ENCODE measurements around the gene OPRPN. TPM values are rescaled to one million over a fixed set of nuclear protein-coding genes. Genes with fewer than 3 reads are reported as not detected.

OPRPN gene
- total RNA-seq, result not detected
- not detected for polyA plus RNA-seq

DNA sequence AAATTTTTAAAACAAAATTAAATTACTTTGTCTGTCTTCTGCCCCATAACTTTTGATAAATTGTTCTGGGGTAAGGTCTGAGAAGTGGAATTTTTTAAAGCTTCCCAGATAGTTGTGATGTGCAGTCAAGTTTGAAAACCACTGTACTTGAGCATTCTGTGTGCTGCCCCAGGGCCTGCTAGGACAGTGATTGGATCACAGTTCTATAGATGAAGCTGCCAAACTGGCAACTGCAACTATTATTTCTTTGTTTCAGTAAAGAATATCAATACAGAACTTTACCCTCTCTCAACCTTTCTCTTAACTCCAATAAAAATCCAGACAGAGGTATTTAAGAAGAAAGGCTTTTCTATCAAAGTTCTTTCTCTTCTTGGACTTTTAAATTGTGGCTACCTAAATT lies at the start of gene OPRPN:
Gene OPRPN (plus strand): TSS at position 361 of the 400 bp plus-strand sequence. CDS start 1,346 bp downstream, outside the sequence.
- ChIA-PET POLR2A (no interaction called here), CTCF (no interaction called here)
- Mint-ChIP-seq H3K27ac (no peak within 1 kb of the TSS), H3K4me3 (no peak within 1 kb of the TSS), H3K36me3 (no peaks in the 10 kb centered on the region), H3K9me3 (no peaks in the 10 kb centered on the region), H3K27me3 (no peaks in the 10 kb centered on the region), H3K4me1 (no peaks in the 10 kb centered on the region)
- Histone ChIP-seq H3K9me3 (ENCODE audit: low read length) (no peaks in the 10 kb centered on the region), H3K27ac (ENCODE audit: low read depth, low read length) (no peak within 1 kb of the TSS), H3K4me3 (ENCODE audit: low read length) (no peak within 1 kb of the TSS), H3K4me1 (ENCODE audit: insufficient read depth, low read length) (no peaks in the 10 kb centered on the region), H3K36me3 (ENCODE audit: insufficient read depth, low read length) (no peaks in the 10 kb centered on the region), H3K27me3 (ENCODE audit: insufficient read depth, low read length, poor library complexity, severe bottlenecking) (no peaks in the 10 kb centered on the region)
- no peak for DNase-seq

- no peaks in the 10 kb centered on the region for H3K4me1 Mint-ChIP-seq
- DNase-seq, result no peak
- POLR2A ChIA-PET, result no interaction called here
- no peaks in the 10 kb centered on the region for H3K27me3 ChIP-seq (ENCODE audit: insufficient read depth, low read length, poor library complexity, severe bottlenecking)
- no peak overlapping the region for H3K4me3 Mint-ChIP-seq
- H3K9me3 ChIP-seq (ENCODE audit: low read length), result no peaks in the 10 kb centered on the region
- no peak overlapping the region for H3K27ac ChIP-seq (ENCODE audit: low read depth, low read length)
- H3K36me3 ChIP-seq (ENCODE audit: insufficient read depth, low read length), result no peaks in the 10 kb centered on the region
- H3K4me1 ChIP-seq (ENCODE audit: insufficient read depth, low read length), result no peaks in the 10 kb centered on the region
- CTCF ChIA-PET, result no interaction called here
- H3K9me3 Mint-ChIP-seq, result peaks cover 0 to 3% (median 2%) of the 10 kb centered on the region in 5 donors
- H3K27me3 Mint-ChIP-seq, result peaks cover 0 to 2% of the 10 kb centered on the region in 2 donors
- H3K4me3 ChIP-seq (ENCODE audit: low read length), result no peak overlapping the region
- H3K27ac Mint-ChIP-seq, result no peak overlapping the region
- peaks cover 0 to 4% (median 0%) of the 10 kb centered on the region in 3 donors for H3K36me3 Mint-ChIP-seq
Measured at GRCh38 chr4:70356185-70356584, 41.6 kb upstream of the OPRPN start.

DNA sequence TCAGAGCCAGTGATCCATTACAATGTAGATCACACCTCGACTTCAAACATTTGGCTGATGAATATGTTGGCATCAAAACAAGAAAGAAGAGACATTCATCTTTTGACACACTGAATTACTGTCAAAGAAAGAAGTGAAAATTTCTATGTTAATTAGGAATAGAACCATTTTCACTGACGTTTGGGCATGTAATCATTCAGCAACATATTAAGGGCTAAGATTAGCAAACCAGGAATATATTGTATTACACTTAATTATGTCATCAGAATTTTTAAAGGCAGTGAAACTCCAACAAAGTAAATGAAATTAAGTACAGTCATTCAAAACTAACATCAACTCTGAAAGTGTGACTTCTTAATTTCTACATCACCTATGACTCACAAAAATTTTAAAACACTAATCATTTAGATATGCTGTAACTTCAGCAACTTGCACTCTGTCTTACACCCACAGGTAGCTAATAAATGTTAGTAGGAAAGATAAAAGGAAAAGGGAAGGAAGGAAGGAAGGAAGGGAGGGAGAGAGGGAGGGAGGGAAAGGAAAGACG lies 38.6 kb upstream of the OPRPN start:
- no peaks in the 10 kb centered on the region for H3K9me3 ChIP-seq (ENCODE audit: low read length)
- CTCF ChIA-PET, result no interaction called here
- peaks cover 0 to 2% of the 10 kb centered on the region in 2 donors for H3K27me3 Mint-ChIP-seq
- H3K27me3 ChIP-seq (ENCODE audit: insufficient read depth, low read length, poor library complexity, severe bottlenecking), result no peaks in the 10 kb centered on the region
- H3K4me3 Mint-ChIP-seq, result no peak overlapping the region
- no peak overlapping the region for H3K27ac ChIP-seq (ENCODE audit: low read depth, low read length)
- no peaks in the 10 kb centered on the region for H3K4me1 ChIP-seq (ENCODE audit: insufficient read depth, low read length)
- no peaks in the 10 kb centered on the region for H3K36me3 Mint-ChIP-seq
- no peaks in the 10 kb centered on the region for H3K36me3 ChIP-seq (ENCODE audit: insufficient read depth, low read length)
- no peak for DNase-seq
- no peak overlapping the region for H3K4me3 ChIP-seq (ENCODE audit: low read length)
- POLR2A ChIA-PET, result no interaction called here
- no peaks in the 10 kb centered on the region for H3K4me1 Mint-ChIP-seq
- H3K9me3 Mint-ChIP-seq, result peaks cover 0 to 2% (median 0%) of the 10 kb centered on the region in 5 donors
- no peak overlapping the region for H3K27ac Mint-ChIP-seq

DNA sequence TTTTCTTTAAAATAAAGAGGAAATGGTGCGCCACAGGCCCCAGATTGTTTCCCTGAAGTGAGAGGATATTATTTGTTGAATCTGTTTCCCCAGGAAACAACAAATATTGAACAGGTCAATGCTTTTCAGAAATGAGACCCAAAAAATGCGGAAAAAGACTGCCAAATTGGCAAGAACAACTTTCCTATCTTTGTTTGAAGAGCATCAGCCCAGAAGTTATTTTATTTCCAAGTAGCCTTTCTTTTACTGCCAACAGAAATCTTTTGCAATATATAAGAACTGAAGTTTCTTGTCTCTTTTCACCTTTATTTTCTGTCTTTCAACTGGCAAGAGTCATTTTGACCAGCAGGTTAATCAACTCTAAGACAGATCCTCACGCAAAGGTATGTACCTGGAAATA lies 37.3 kb upstream of the OPRPN start, which contains the start of gene SMR3A:
Gene SMR3A (plus strand): TSS at position 301 of the 400 bp plus-strand sequence. CDS start 1,356 bp downstream, outside the sequence.
- no peak within 1 kb of the TSS for H3K4me3 ChIP-seq (ENCODE audit: low read length)
- no peaks in the 10 kb centered on the region for H3K27me3 ChIP-seq (ENCODE audit: insufficient read depth, low read length, poor library complexity, severe bottlenecking)
- no peak within 1 kb of the TSS for H3K27ac ChIP-seq (ENCODE audit: low read depth, low read length)
- Mint-ChIP-seq H3K36me3 (no peaks in the 10 kb centered on the region), H3K27me3 (peaks cover 0 to 2% of the 10 kb centered on the region in 2 donors), H3K4me1 (no peaks in the 10 kb centered on the region), H3K9me3 (no peaks in the 10 kb centered on the region), H3K27ac (no peak within 1 kb of the TSS), H3K4me3 (no peak within 1 kb of the TSS)
- DNase-seq, result no peak
- no peaks in the 10 kb centered on the region for H3K4me1 ChIP-seq (ENCODE audit: insufficient read depth, low read length)
- POLR2A ChIA-PET, result no interaction called here
- H3K9me3 ChIP-seq (ENCODE audit: low read length), result no peaks in the 10 kb centered on the region
- CTCF ChIA-PET, result no interaction called here
- H3K36me3 ChIP-seq (ENCODE audit: insufficient read depth, low read length), result no peaks in the 10 kb centered on the region

- H3K27ac Mint-ChIP-seq, result no peak overlapping the region
- no peak overlapping the region for H3K4me3 ChIP-seq (ENCODE audit: low read length)
- no peak overlapping the region for H3K27ac ChIP-seq (ENCODE audit: low read depth, low read length)
- POLR2A ChIA-PET, result no interaction called here
- no peak overlapping the region for H3K4me3 Mint-ChIP-seq
- no peaks in the 10 kb centered on the region for H3K9me3 Mint-ChIP-seq
- H3K27me3 ChIP-seq (ENCODE audit: insufficient read depth, low read length, poor library complexity, severe bottlenecking), result no peaks in the 10 kb centered on the region
- no peak for DNase-seq
- no peaks in the 10 kb centered on the region for H3K4me1 Mint-ChIP-seq
- H3K4me1 ChIP-seq (ENCODE audit: insufficient read depth, low read length), result no peaks in the 10 kb centered on the region
- no peaks in the 10 kb centered on the region for H3K36me3 ChIP-seq (ENCODE audit: insufficient read depth, low read length)
- H3K27me3 Mint-ChIP-seq, result no peaks in the 10 kb centered on the region
- H3K36me3 Mint-ChIP-seq, result no peaks in the 10 kb centered on the region
- H3K9me3 ChIP-seq (ENCODE audit: low read length), result no peaks in the 10 kb centered on the region
- CTCF ChIA-PET, result no interaction called here
Measured at GRCh38 chr4:70364002-70364401, 33.7 kb upstream of the OPRPN start.

DNA sequence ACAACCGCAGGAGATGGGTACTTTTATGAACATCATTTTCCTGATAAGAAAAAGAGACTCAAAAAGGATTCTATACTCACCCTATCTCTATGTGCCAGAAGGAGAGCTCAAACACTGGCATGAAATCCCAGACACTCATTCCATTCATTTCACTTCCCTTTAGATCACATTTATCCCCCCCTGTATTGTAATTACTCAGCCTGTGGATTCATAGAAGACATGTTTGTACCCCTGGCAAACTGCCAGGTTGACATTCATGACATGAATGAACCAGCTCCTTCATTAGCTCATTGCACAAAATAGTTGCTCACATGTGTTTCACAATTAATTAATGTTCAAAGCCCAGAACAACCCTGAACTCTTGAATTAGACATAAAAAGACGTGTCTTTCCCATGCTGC lies 32.3 kb upstream of the OPRPN start:
- no peaks in the 10 kb centered on the region for H3K9me3 ChIP-seq (ENCODE audit: low read length)
- Mint-ChIP-seq H3K36me3 (no peaks in the 10 kb centered on the region), H3K27ac (no peak overlapping the region), H3K27me3 (no peaks in the 10 kb centered on the region), H3K4me3 (no peak overlapping the region), H3K4me1 (no peaks in the 10 kb centered on the region), H3K9me3 (no peaks in the 10 kb centered on the region)
- H3K27me3 ChIP-seq (ENCODE audit: insufficient read depth, low read length, poor library complexity, severe bottlenecking), result no peaks in the 10 kb centered on the region
- no peak overlapping the region for H3K4me3 ChIP-seq (ENCODE audit: low read length)
- H3K27ac ChIP-seq (ENCODE audit: low read depth, low read length), result no peak overlapping the region
- ChIA-PET CTCF (no interaction called here), POLR2A (no interaction called here)
- H3K4me1 ChIP-seq (ENCODE audit: insufficient read depth, low read length), result no peaks in the 10 kb centered on the region
- no peak for DNase-seq
- H3K36me3 ChIP-seq (ENCODE audit: insufficient read depth, low read length), result no peaks in the 10 kb centered on the region

DNA sequence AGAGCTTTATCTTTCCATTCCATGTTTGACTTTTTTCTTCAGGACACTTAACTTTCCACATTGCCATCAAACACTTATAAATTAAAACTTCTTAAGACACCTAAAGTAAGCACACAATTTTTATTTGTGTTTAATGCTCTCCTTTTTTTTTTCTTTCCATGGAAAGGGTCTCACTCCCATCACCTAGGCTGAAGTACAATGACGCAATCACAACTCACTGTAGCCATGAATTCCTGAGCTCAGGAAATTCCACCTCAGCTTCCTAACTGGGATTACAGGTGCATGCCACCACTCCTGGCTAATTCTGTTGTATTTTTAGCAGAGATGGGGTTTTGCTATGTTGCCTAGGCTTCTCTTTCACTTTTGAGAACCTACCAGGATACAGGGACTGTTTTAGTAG lies 29.9 kb upstream of the OPRPN start:
- Mint-ChIP-seq H3K4me3 (no peak overlapping the region), H3K36me3 (no peaks in the 10 kb centered on the region), H3K27me3 (no peaks in the 10 kb centered on the region), H3K9me3 (no peaks in the 10 kb centered on the region), H3K4me1 (no peaks in the 10 kb centered on the region), H3K27ac (no peak overlapping the region)
- DNase-seq, result no peak
- ChIA-PET CTCF (no interaction called here), POLR2A (no interaction called here)
- no peaks in the 10 kb centered on the region for H3K27me3 ChIP-seq (ENCODE audit: insufficient read depth, low read length, poor library complexity, severe bottlenecking)
- no peak overlapping the region for H3K4me3 ChIP-seq (ENCODE audit: low read length)
- H3K27ac ChIP-seq (ENCODE audit: low read depth, low read length), result no peak overlapping the region
- H3K9me3 ChIP-seq (ENCODE audit: low read length), result no peaks in the 10 kb centered on the region
- no peaks in the 10 kb centered on the region for H3K4me1 ChIP-seq (ENCODE audit: insufficient read depth, low read length)
- no peaks in the 10 kb centered on the region for H3K36me3 ChIP-seq (ENCODE audit: insufficient read depth, low read length)

DNA sequence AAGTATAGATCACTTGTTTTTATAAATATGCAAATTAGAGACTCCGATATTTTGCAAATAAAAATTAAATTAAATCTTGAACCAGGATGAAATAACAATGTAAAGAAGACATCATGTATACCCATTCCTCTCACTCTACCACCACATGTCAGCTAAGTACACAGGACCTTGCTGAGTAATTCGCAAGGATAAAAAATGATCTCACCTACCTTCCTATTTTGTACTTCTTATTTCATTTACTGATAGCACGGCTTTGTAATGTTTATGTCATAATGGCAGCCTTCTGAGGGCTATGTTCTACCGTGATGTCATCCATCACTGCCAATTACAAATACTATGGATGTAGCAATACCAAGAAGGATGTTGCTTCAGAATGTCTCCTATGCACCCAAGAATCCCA lies 25.8 kb upstream of the OPRPN start:
- DNase-seq, result no peak
- CTCF ChIA-PET, result no interaction called here

GRCh38 chr4:70372760-70373159 lies 25.0 kb upstream of the OPRPN start:
- Mint-ChIP-seq H3K4me1 (no peaks in the 10 kb centered on the region), H3K36me3 (no peaks in the 10 kb centered on the region), H3K9me3 (peaks cover 0 to 5% (median 4%) of the 10 kb centered on the region in 5 donors), H3K27me3 (no peaks in the 10 kb centered on the region), H3K4me3 (no peak overlapping the region), H3K27ac (no peak overlapping the region)
- H3K27ac ChIP-seq (ENCODE audit: low read depth, low read length), result no peak overlapping the region
- H3K36me3 ChIP-seq (ENCODE audit: insufficient read depth, low read length), result no peaks in the 10 kb centered on the region
- CTCF ChIA-PET, result no interaction called here
- H3K27me3 ChIP-seq (ENCODE audit: insufficient read depth, low read length, poor library complexity, severe bottlenecking), result no peaks in the 10 kb centered on the region
- no peaks in the 10 kb centered on the region for H3K4me1 ChIP-seq (ENCODE audit: insufficient read depth, low read length)
- POLR2A ChIA-PET, result no interaction called here
- no peak for DNase-seq
- H3K9me3 ChIP-seq (ENCODE audit: low read length), result no peaks in the 10 kb centered on the region
- no peak overlapping the region for H3K4me3 ChIP-seq (ENCODE audit: low read length)

More for the DNA sequence above, 25.8 kb upstream of the OPRPN start:
- Mint-ChIP-seq H3K27ac (no peak overlapping the region), H3K9me3 (peaks cover 0 to 5% (median 4%) of the 10 kb centered on the region in 5 donors), H3K36me3 (no peaks in the 10 kb centered on the region), H3K4me3 (no peak overlapping the region), H3K4me1 (no peaks in the 10 kb centered on the region), H3K27me3 (no peaks in the 10 kb centered on the region)
- H3K27me3 ChIP-seq (ENCODE audit: insufficient read depth, low read length, poor library complexity, severe bottlenecking), result no peaks in the 10 kb centered on the region
- no peaks in the 10 kb centered on the region for H3K36me3 ChIP-seq (ENCODE audit: insufficient read depth, low read length)
- H3K4me1 ChIP-seq (ENCODE audit: insufficient read depth, low read length), result no peaks in the 10 kb centered on the region
- no peaks in the 10 kb centered on the region for H3K9me3 ChIP-seq (ENCODE audit: low read length)
- H3K4me3 ChIP-seq (ENCODE audit: low read length), result no peak overlapping the region
- no peak overlapping the region for H3K27ac ChIP-seq (ENCODE audit: low read depth, low read length)
- POLR2A ChIA-PET, result no interaction called here

Measured in CD8-positive, alpha-beta memory T cell (primary cell).